Liver (tissue), 3 donors: ENCODE measurements around the gene CHKA.

Experiments
- EGR1 ChIP-seq, 2 donors: IDR thresholded peaks; 2 replicates each; pipeline ENCODE4 v1.6.1; 2016 to 2018; ENCODE audit warnings: antibody characterized with exemption in 2 of 2, low read depth in 2 of 2
- FOXA1 ChIP-seq: IDR thresholded peaks from 2 replicates; pipeline ENCODE4 v1.6.1; 2016; ENCODE audit warnings: antibody characterized with exemption
- FOXA2 ChIP-seq: IDR thresholded peaks from 2 replicates; pipeline ENCODE4 v1.6.1; 2016; ENCODE audit warnings: antibody characterized with exemption
- JUND ChIP-seq, 2 donors: IDR thresholded peaks; 2 replicates each; pipeline ENCODE4 v1.6.1; 2016; ENCODE audit warnings: antibody characterized with exemption in 2 of 2
- NR2F2 ChIP-seq: IDR thresholded peaks from 2 replicates; pipeline ENCODE4 v1.6.1; 2016; ENCODE audit warnings: antibody characterized with exemption
- RAD21 ChIP-seq, 2 donors: IDR thresholded peaks; 2 replicates each; pipeline ENCODE4 v1.6.1; 2016; ENCODE audit warnings: antibody characterized with exemption in 2 of 2, mild to moderate bottlenecking in 2 of 2
- RXRA ChIP-seq, 2 donors: IDR thresholded peaks; 2 replicates each; pipeline ENCODE4 v1.6.1; 2017 to 2018; ENCODE audit warnings: antibody characterized with exemption in 2 of 2, mild to moderate bottlenecking in 1 of 2
- SP1 ChIP-seq: IDR thresholded peaks from 2 replicates; pipeline ENCODE4 v1.6.1; 2018; ENCODE audit warnings: antibody characterized with exemption, mild to moderate bottlenecking
- TAF1 ChIP-seq: conservative IDR thresholded peaks from 2 replicates; pipeline ENCODE4 v1.6.1; 2016; ENCODE audit warnings: antibody characterized with exemption, mild to moderate bottlenecking
- YY1 ChIP-seq: IDR thresholded peaks from 2 replicates; pipeline ENCODE4 v1.6.1; 2016; ENCODE audit warnings: antibody characterized with exemption, mild to moderate bottlenecking
- TF ChIP-seq, protein P1 (sequence below): fragments of 150-350 bp; IDR thresholded peaks from 2 replicates; pipeline ENCODE4 v1.5.1; 2017; ENCODE audit warnings: improper control_type of control experiment, low read depth, low read length; ENCODE audit not compliant: missing input control
- TF ChIP-seq, protein P2 (sequence below): IDR thresholded peaks from 2 replicates; pipeline ENCODE4 v1.6.1; 2016; ENCODE audit warnings: antibody characterized with exemption
- TF ChIP-seq, protein P3 (sequence below): IDR thresholded peaks from 2 replicates; pipeline ENCODE4 v1.6.1; 2016; ENCODE audit warnings: antibody characterized with exemption
- TF ChIP-seq, protein P4 (sequence below): IDR thresholded peaks from 2 replicates; pipeline ENCODE4 v1.6.1; 2016; ENCODE audit warnings: antibody characterized with exemption, mild to moderate bottlenecking
- donor health status: healthy.
- donor health status: healthy.

DNA sequence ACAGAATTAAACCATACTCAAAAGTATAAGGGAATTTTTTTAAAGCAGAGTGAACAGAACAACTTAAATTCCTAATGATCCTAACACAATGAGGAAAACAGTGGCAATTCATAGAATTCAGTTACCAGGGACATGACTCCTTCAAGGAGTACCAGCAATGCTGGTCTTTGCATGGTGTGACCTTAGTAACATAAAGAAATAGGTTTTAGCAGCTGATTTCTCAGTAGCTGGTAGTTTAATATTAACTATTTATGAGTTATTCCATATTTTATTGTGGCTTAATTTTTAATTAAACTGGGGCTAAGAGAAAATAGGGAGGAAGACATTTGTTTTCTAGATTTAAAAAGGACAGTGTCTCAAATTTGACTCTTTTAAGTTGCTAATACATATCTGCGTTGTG lies 30.9 kb downstream of the CHKA start:
- TF ChIP-seq JUND (IDR thresholded peaks at IDR 0.05) (no peak), YY1 (no peak), EGR1 (IDR thresholded peaks at IDR 0.05; ENCODE audit: low read depth in 2 of 2) (no peak), RAD21 (IDR thresholded peaks at IDR 0.05) (no peak), SP1 (no peak), TAF1 (no peak), FOXA2 (no peak), FOXA1 (no peak), RXRA (IDR thresholded peaks at IDR 0.05) (no peak), NR2F2 (no peak)
- TF ChIP-seq, protein P1, sequence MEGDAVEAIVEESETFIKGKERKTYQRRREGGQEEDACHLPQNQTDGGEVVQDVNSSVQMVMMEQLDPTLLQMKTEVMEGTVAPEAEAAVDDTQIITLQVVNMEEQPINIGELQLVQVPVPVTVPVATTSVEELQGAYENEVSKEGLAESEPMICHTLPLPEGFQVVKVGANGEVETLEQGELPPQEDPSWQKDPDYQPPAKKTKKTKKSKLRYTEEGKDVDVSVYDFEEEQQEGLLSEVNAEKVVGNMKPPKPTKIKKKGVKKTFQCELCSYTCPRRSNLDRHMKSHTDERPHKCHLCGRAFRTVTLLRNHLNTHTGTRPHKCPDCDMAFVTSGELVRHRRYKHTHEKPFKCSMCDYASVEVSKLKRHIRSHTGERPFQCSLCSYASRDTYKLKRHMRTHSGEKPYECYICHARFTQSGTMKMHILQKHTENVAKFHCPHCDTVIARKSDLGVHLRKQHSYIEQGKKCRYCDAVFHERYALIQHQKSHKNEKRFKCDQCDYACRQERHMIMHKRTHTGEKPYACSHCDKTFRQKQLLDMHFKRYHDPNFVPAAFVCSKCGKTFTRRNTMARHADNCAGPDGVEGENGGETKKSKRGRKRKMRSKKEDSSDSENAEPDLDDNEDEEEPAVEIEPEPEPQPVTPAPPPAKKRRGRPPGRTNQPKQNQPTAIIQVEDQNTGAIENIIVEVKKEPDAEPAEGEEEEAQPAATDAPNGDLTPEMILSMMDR = no peak
- TF ChIP-seq, protein P2, sequence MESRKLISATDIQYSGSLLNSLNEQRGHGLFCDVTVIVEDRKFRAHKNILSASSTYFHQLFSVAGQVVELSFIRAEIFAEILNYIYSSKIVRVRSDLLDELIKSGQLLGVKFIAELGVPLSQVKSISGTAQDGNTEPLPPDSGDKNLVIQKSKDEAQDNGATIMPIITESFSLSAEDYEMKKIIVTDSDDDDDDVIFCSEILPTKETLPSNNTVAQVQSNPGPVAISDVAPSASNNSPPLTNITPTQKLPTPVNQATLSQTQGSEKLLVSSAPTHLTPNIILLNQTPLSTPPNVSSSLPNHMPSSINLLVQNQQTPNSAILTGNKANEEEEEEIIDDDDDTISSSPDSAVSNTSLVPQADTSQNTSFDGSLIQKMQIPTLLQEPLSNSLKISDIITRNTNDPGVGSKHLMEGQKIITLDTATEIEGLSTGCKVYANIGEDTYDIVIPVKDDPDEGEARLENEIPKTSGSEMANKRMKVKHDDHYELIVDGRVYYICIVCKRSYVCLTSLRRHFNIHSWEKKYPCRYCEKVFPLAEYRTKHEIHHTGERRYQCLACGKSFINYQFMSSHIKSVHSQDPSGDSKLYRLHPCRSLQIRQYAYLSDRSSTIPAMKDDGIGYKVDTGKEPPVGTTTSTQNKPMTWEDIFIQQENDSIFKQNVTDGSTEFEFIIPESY = no peak
- TF ChIP-seq, protein P3, sequence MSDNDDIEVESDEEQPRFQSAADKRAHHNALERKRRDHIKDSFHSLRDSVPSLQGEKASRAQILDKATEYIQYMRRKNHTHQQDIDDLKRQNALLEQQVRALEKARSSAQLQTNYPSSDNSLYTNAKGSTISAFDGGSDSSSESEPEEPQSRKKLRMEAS = no peak
- TF ChIP-seq, protein P4, sequence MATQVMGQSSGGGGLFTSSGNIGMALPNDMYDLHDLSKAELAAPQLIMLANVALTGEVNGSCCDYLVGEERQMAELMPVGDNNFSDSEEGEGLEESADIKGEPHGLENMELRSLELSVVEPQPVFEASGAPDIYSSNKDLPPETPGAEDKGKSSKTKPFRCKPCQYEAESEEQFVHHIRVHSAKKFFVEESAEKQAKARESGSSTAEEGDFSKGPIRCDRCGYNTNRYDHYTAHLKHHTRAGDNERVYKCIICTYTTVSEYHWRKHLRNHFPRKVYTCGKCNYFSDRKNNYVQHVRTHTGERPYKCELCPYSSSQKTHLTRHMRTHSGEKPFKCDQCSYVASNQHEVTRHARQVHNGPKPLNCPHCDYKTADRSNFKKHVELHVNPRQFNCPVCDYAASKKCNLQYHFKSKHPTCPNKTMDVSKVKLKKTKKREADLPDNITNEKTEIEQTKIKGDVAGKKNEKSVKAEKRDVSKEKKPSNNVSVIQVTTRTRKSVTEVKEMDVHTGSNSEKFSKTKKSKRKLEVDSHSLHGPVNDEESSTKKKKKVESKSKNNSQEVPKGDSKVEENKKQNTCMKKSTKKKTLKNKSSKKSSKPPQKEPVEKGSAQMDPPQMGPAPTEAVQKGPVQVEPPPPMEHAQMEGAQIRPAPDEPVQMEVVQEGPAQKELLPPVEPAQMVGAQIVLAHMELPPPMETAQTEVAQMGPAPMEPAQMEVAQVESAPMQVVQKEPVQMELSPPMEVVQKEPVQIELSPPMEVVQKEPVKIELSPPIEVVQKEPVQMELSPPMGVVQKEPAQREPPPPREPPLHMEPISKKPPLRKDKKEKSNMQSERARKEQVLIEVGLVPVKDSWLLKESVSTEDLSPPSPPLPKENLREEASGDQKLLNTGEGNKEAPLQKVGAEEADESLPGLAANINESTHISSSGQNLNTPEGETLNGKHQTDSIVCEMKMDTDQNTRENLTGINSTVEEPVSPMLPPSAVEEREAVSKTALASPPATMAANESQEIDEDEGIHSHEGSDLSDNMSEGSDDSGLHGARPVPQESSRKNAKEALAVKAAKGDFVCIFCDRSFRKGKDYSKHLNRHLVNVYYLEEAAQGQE = no peak
